ENCODE data around the gene USP54. TPM values are rescaled to one million over a fixed set of nuclear protein-coding genes. Genes with fewer than 3 reads are reported as not detected.

The USP54 gene
- total and polyA plus RNA-seq, 9 of the 15 experiments (the other 6 are each of a cell fraction or from before 2014, with no cell fraction given) = 3.8 to 40.1 (median 16.9) TPM

- TF ChIP-seq ATF4 (CRISPR knock-in tag; IDR thresholded peaks at IDR 0.05) (peak; percentile 92), ZNF644 (tag; IDR thresholded peaks at IDR 0.05; ENCODE audit: low read depth) (peak; percentile 78), VEZF1 (CRISPR knock-in tag; IDR thresholded peaks at IDR 0.05) (0 out of 2 replicates have a peak, but pooled peaks have one; percentile 35), RCOR1 (IDR thresholded peaks at IDR 0.05; ENCODE audit: borderline replicate concordance in 1 of 2, low read depth in 2 of 2, low read length in 2 of 2) (peak in 1 of 2 experiments; percentile 80; a peak in 2 of 4 replicates), FOXJ2 (tag; IDR thresholded peaks at IDR 0.05) (peak; percentile 84), CEBPB (tag; IDR thresholded peaks at IDR 0.05) (peak; percentile 92), CCNT2 (IDR thresholded peaks at IDR 0.05; ENCODE audit: borderline replicate concordance, extremely low read depth, insufficient read length, low read depth, low read length) (peak; percentile 52), ZNF766 (CRISPR knock-in tag; conservative IDR thresholded peaks at IDR 0.05) (peak; percentile 79), CREB3L1 (IDR thresholded peaks at IDR 0.05; ENCODE audit: borderline replicate concordance, low read depth) (0 out of 2 replicates have a peak, but pooled peaks have one; percentile 7), EP400 (IDR thresholded peaks at IDR 0.05) (peak; percentile 36; the same call in 1 of the 2 replicates), ATF1 (CRISPR knock-in tag; IDR thresholded peaks at IDR 0.05) (no peak), ATF1 (tag; IDR thresholded peaks at IDR 0.05) (0 out of 2 replicates have a peak, but pooled peaks have one; percentile 10), FOXO4 (CRISPR knock-in tag; IDR thresholded peaks at IDR 0.05) (no peak), MCM7 (IDR thresholded peaks at IDR 0.05) (no peak), HMBOX1 (IDR thresholded peaks at IDR 0.05) (peak; percentile 65), ATF7 (IDR thresholded peaks at IDR 0.05) (peak; percentile 88), C11orf30 (IDR thresholded peaks at IDR 0.05; ENCODE audit: low read depth) (0 out of 2 replicates have a peak, but pooled peaks have one; percentile 6), SOX6 (IDR thresholded peaks at IDR 0.05) (peak; percentile 92), TCF3 (CRISPR knock-in tag; IDR thresholded peaks at IDR 0.05) (peak; percentile 51; the same call in 1 of the 2 replicates), ARNT (IDR thresholded peaks at IDR 0.05) (peak in 1 of 2 experiments; percentile 39; a peak in 1 of 4 replicates), EP300 (IDR thresholded peaks at IDR 0.05; ENCODE audit: low read length) (peak; percentile 83)
Measured at GRCh38 chr10:73586583-73586984, 4.6 kb downstream of the USP54 start (continued).

All from K562 (cell line).